ENCODE data around the gene DIAPH3.

Gene DIAPH3

GRCh38 chr13:60078226-60078625, 85.5 kb downstream of the DIAPH3 start:
- Histone ChIP-seq H2BK12ac (ENCODE audit: low read length) (no peak overlapping the region), H3K18ac (ENCODE audit: low read length) (no peak overlapping the region), H3K79me1 (ENCODE audit: low read depth, low read length) (no peaks in the 10 kb centered on the region), H2AK5ac (ENCODE audit: low read depth, low read length) (no peak overlapping the region), H3K9me3 (replicated peaks in 1 of 2; ENCODE audit: control insufficient read depth in 2 of 2, insufficient read depth in 1 of 2, low read depth in 1 of 2, low read length in 2 of 2) (peaks cover 0 to 6% of the 10 kb centered on the region in 2 donors), H3K27me3 (ENCODE audit: control insufficient read depth in 3 of 3, insufficient read depth in 3 of 3, low read depth in 1 of 3, low read length in 3 of 3) (no peaks in the 10 kb centered on the region), H2BK15ac (ENCODE audit: low read length) (no peak overlapping the region), H3K14ac (ENCODE audit: low read length) (no peak overlapping the region), H3K4ac (ENCODE audit: low read length) (no peak overlapping the region), H3K23ac (ENCODE audit: low read depth, low read length, poor library complexity) (no peak overlapping the region), H2AFZ (ENCODE audit: low read length) (no peak overlapping the region), H3K27ac (replicated peaks; ENCODE audit: low read length) (no peak overlapping the region), H3K9ac (ENCODE audit: low read depth, low read length, poor library complexity) (no peak overlapping the region), H3K36me3 (replicated peaks in 1 of 2; ENCODE audit: control insufficient read depth in 2 of 2, insufficient read depth in 2 of 2, low read length in 2 of 2) (no peaks in the 10 kb centered on the region), H2BK120ac (ENCODE audit: low read depth, low read length) (no peak overlapping the region), H3K4me2 (ENCODE audit: insufficient read depth, low read length, poor library complexity, severe bottlenecking) (no peak overlapping the region), H3K4me1 (ENCODE audit: control insufficient read depth in 2 of 2, insufficient read depth in 1 of 2, low read depth in 1 of 2, low read length in 2 of 2) (no peaks in the 10 kb centered on the region), H2BK5ac (ENCODE audit: low read length) (no peak overlapping the region), H3K4me3 (ENCODE audit: low read length in 2 of 2) (no peak overlapping the region), H4K8ac (ENCODE audit: low read depth, low read length) (no peak overlapping the region), H4K91ac (ENCODE audit: low read depth, low read length, poor library complexity) (no peak overlapping the region)
- no CpG with 5 or more reads among the region's 1 CpG for WGBS, 2 donors (ENCODE audit: extremely low coverage in 2 of 2, insufficient read length in 2 of 2, insufficient replicate concordance in 1 of 2)
- DNase-seq (ENCODE audit: low spot score), result no peak

- Histone ChIP-seq H3K14ac (ENCODE audit: low read length) (no peak overlapping the region), H3K9me3 (replicated peaks in 1 of 2; ENCODE audit: control insufficient read depth in 2 of 2, insufficient read depth in 1 of 2, low read depth in 1 of 2, low read length in 2 of 2) (no peaks in the 10 kb centered on the region), H2BK120ac (ENCODE audit: low read depth, low read length) (no peak overlapping the region), H3K27me3 (ENCODE audit: control insufficient read depth in 3 of 3, insufficient read depth in 3 of 3, low read depth in 1 of 3, low read length in 3 of 3) (no peaks in the 10 kb centered on the region), H2AK5ac (ENCODE audit: low read depth, low read length) (no peak overlapping the region), H3K4me3 (ENCODE audit: low read length in 2 of 2) (no peak overlapping the region), H3K27ac (replicated peaks; ENCODE audit: low read length) (no peak overlapping the region), H3K4me2 (ENCODE audit: insufficient read depth, low read length, poor library complexity, severe bottlenecking) (no peak overlapping the region), H3K36me3 (replicated peaks in 1 of 2; ENCODE audit: control insufficient read depth in 2 of 2, insufficient read depth in 2 of 2, low read length in 2 of 2) (no peaks in the 10 kb centered on the region), H3K4me1 (ENCODE audit: control insufficient read depth in 2 of 2, insufficient read depth in 1 of 2, low read depth in 1 of 2, low read length in 2 of 2) (no peaks in the 10 kb centered on the region), H4K91ac (ENCODE audit: low read depth, low read length, poor library complexity) (no peak overlapping the region), H3K18ac (ENCODE audit: low read length) (no peak overlapping the region), H4K8ac (ENCODE audit: low read depth, low read length) (no peak overlapping the region), H3K9ac (ENCODE audit: low read depth, low read length, poor library complexity) (no peak overlapping the region), H3K4ac (ENCODE audit: low read length) (no peak overlapping the region), H2BK12ac (ENCODE audit: low read length) (no peak overlapping the region), H3K79me1 (ENCODE audit: low read depth, low read length) (no peaks in the 10 kb centered on the region), H2BK15ac (ENCODE audit: low read length) (no peak overlapping the region), H3K23ac (ENCODE audit: low read depth, low read length, poor library complexity) (no peak overlapping the region), H2BK5ac (ENCODE audit: low read length) (no peak overlapping the region), H2AFZ (ENCODE audit: low read length) (no peak overlapping the region)
- DNase-seq (ENCODE audit: low spot score), result no peak
- WGBS, 2 donors (ENCODE audit: extremely low coverage in 2 of 2, insufficient read length in 2 of 2, insufficient replicate concordance in 1 of 2), result no CpG with 5 or more reads among the region's 2 CpGs
Measured at GRCh38 chr13:60075850-60076249, 87.9 kb downstream of the DIAPH3 start.

GRCh38 chr13:60074397-60074796, 89.3 kb downstream of the DIAPH3 start:
- H3K4me2 ChIP-seq (ENCODE audit: insufficient read depth, low read length, poor library complexity, severe bottlenecking), result no peak overlapping the region
- no peak overlapping the region for H3K4me3 ChIP-seq (ENCODE audit: low read length in 2 of 2)
- no peak overlapping the region for H2AK5ac ChIP-seq (ENCODE audit: low read depth, low read length)
- no peak overlapping the region for H2BK5ac ChIP-seq (ENCODE audit: low read length)
- DNase-seq (ENCODE audit: low spot score), result no peak
- no peaks in the 10 kb centered on the region for H3K79me1 ChIP-seq (ENCODE audit: low read depth, low read length)
- no peak overlapping the region for H3K27ac ChIP-seq (replicated peaks; ENCODE audit: low read length)
- no peaks in the 10 kb centered on the region for H3K4me1 ChIP-seq (ENCODE audit: control insufficient read depth in 2 of 2, insufficient read depth in 1 of 2, low read depth in 1 of 2, low read length in 2 of 2)
- no peak overlapping the region for H4K91ac ChIP-seq (ENCODE audit: low read depth, low read length, poor library complexity)
- H3K4ac ChIP-seq (ENCODE audit: low read length), result no peak overlapping the region
- no peak overlapping the region for H2BK120ac ChIP-seq (ENCODE audit: low read depth, low read length)
- H2BK12ac ChIP-seq (ENCODE audit: low read length), result no peak overlapping the region
- no peaks in the 10 kb centered on the region for H3K27me3 ChIP-seq (ENCODE audit: control insufficient read depth in 3 of 3, insufficient read depth in 3 of 3, low read depth in 1 of 3, low read length in 3 of 3)
- H3K14ac ChIP-seq (ENCODE audit: low read length), result no peak overlapping the region
- no peak overlapping the region for H2BK15ac ChIP-seq (ENCODE audit: low read length)
- H3K9ac ChIP-seq (ENCODE audit: low read depth, low read length, poor library complexity), result no peak overlapping the region
- no peaks in the 10 kb centered on the region for H3K36me3 ChIP-seq (replicated peaks in 1 of 2; ENCODE audit: control insufficient read depth in 2 of 2, insufficient read depth in 2 of 2, low read length in 2 of 2)
- H3K9me3 ChIP-seq (replicated peaks in 1 of 2; ENCODE audit: control insufficient read depth in 2 of 2, insufficient read depth in 1 of 2, low read depth in 1 of 2, low read length in 2 of 2), result peaks cover 0 to 5% of the 10 kb centered on the region in 2 donors
- no peak overlapping the region for H4K8ac ChIP-seq (ENCODE audit: low read depth, low read length)
- no peak overlapping the region for H3K23ac ChIP-seq (ENCODE audit: low read depth, low read length, poor library complexity)
- no peak overlapping the region for H3K18ac ChIP-seq (ENCODE audit: low read length)
- no CpG with 5 or more reads among the region's 2 CpGs for WGBS, 2 donors (ENCODE audit: extremely low coverage in 2 of 2, insufficient read length in 2 of 2, insufficient replicate concordance in 1 of 2)
- no peak overlapping the region for H2AFZ ChIP-seq (ENCODE audit: low read length)

- no peaks in the 10 kb centered on the region for H3K79me1 ChIP-seq (ENCODE audit: low read depth, low read length)
- H2AFZ ChIP-seq (ENCODE audit: low read length), result no peak overlapping the region
- no CpG with 5 or more reads among the region's 1 CpG for WGBS, 2 donors (ENCODE audit: extremely low coverage in 2 of 2, insufficient read length in 2 of 2, insufficient replicate concordance in 1 of 2)
- no peak overlapping the region for H3K27ac ChIP-seq (replicated peaks; ENCODE audit: low read length)
- no peak overlapping the region for H3K14ac ChIP-seq (ENCODE audit: low read length)
- H2BK12ac ChIP-seq (ENCODE audit: low read length), result no peak overlapping the region
- no peak overlapping the region for H4K91ac ChIP-seq (ENCODE audit: low read depth, low read length, poor library complexity)
- no peak overlapping the region for H2BK15ac ChIP-seq (ENCODE audit: low read length)
- no peaks in the 10 kb centered on the region for H3K27me3 ChIP-seq (ENCODE audit: control insufficient read depth in 3 of 3, insufficient read depth in 3 of 3, low read depth in 1 of 3, low read length in 3 of 3)
- no peak overlapping the region for H3K18ac ChIP-seq (ENCODE audit: low read length)
- no peak overlapping the region for H2BK5ac ChIP-seq (ENCODE audit: low read length)
- H3K4ac ChIP-seq (ENCODE audit: low read length), result no peak overlapping the region
- no peak overlapping the region for H3K4me2 ChIP-seq (ENCODE audit: insufficient read depth, low read length, poor library complexity, severe bottlenecking)
- no peak overlapping the region for H3K23ac ChIP-seq (ENCODE audit: low read depth, low read length, poor library complexity)
- H3K4me1 ChIP-seq (ENCODE audit: control insufficient read depth in 2 of 2, insufficient read depth in 1 of 2, low read depth in 1 of 2, low read length in 2 of 2), result no peaks in the 10 kb centered on the region
- H3K36me3 ChIP-seq (replicated peaks in 1 of 2; ENCODE audit: control insufficient read depth in 2 of 2, insufficient read depth in 2 of 2, low read length in 2 of 2), result no peaks in the 10 kb centered on the region
- no peak overlapping the region for H3K9ac ChIP-seq (ENCODE audit: low read depth, low read length, poor library complexity)
- H3K4me3 ChIP-seq (ENCODE audit: low read length in 2 of 2), result no peak overlapping the region
- no peak overlapping the region for H2BK120ac ChIP-seq (ENCODE audit: low read depth, low read length)
- no peak overlapping the region for H2AK5ac ChIP-seq (ENCODE audit: low read depth, low read length)
- DNase-seq (ENCODE audit: low spot score), result no peak
- H3K9me3 ChIP-seq (replicated peaks in 1 of 2; ENCODE audit: control insufficient read depth in 2 of 2, insufficient read depth in 1 of 2, low read depth in 1 of 2, low read length in 2 of 2), result peaks cover 0 to 14% of the 10 kb centered on the region in 2 donors
- H4K8ac ChIP-seq (ENCODE audit: low read depth, low read length), result no peak overlapping the region
Measured at GRCh38 chr13:60066226-60066625, 97.5 kb downstream of the DIAPH3 start.
